ENCODE data around the gene STOX1.

DNA sequence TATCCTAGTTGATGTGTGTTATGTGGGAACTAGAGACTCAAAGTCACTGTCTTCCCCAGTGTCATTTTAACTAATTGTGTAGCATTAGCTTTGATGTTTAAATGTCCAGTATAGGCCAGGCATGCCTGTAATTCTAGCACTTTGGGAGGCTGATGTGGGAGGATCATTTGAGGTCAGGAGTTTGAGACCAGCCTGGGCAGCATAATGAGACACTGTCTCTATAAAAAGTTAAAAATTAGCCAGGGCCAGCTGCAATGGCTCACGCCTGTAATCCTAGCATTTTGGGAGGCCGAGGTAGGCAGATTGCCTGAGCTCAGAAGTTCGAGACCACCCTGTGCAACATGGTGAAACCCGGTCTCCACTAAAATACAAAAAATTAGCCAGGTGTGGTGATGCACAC, 98.2 kb downstream of the STOX1 start:
- TF ChIP-seq, protein P1, sequence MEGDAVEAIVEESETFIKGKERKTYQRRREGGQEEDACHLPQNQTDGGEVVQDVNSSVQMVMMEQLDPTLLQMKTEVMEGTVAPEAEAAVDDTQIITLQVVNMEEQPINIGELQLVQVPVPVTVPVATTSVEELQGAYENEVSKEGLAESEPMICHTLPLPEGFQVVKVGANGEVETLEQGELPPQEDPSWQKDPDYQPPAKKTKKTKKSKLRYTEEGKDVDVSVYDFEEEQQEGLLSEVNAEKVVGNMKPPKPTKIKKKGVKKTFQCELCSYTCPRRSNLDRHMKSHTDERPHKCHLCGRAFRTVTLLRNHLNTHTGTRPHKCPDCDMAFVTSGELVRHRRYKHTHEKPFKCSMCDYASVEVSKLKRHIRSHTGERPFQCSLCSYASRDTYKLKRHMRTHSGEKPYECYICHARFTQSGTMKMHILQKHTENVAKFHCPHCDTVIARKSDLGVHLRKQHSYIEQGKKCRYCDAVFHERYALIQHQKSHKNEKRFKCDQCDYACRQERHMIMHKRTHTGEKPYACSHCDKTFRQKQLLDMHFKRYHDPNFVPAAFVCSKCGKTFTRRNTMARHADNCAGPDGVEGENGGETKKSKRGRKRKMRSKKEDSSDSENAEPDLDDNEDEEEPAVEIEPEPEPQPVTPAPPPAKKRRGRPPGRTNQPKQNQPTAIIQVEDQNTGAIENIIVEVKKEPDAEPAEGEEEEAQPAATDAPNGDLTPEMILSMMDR (IDR thresholded peaks at IDR 0.05; ENCODE audit: control extremely low read depth in 1 of 3, insufficient read depth in 1 of 3, low read depth in 1 of 3, low read length in 3 of 3) = no peak
- TF ChIP-seq MAFK (IDR thresholded peaks at IDR 0.05; ENCODE audit: low read depth, low read length) = no peak
- no peak for TF ChIP-seq BRCA1 (IDR thresholded peaks at IDR 0.05; ENCODE audit: low read depth, low read length)
- no peak for TF ChIP-seq POLR2A (IDR thresholded peaks at IDR 0.05; ENCODE audit: control extremely low read depth in 1 of 2, low read depth in 2 of 2, low read length in 2 of 2)
- TF ChIP-seq YY1 (IDR thresholded peaks at IDR 0.05; ENCODE audit: low read depth, low read length) = no peak
- no peak for TF ChIP-seq GABPA (IDR thresholded peaks at IDR 0.05; ENCODE audit: borderline replicate concordance, insufficient read depth, low read length)
- TF ChIP-seq RFX5 (IDR thresholded peaks at IDR 0.05; ENCODE audit: borderline replicate concordance, low read depth, low read length) = no peak
- no peak for TF ChIP-seq RAD21 (IDR thresholded peaks at IDR 0.05 in 1 of 2, conservative IDR thresholded peaks at IDR 0.05 in 1 of 2; ENCODE audit: low read depth in 2 of 2, low read length in 2 of 2)
- TF ChIP-seq JUN (IDR thresholded peaks at IDR 0.05; ENCODE audit: low read depth, low read length) = no peak
- TF ChIP-seq POLR2AphosphoS5 (IDR thresholded peaks at IDR 0.05; ENCODE audit: low read depth, low read length) = no peak
- no peak for TF ChIP-seq SRF (IDR thresholded peaks at IDR 0.05; ENCODE audit: low read depth, low read length)

All from H1 (cell line).